HK-2 (cell line): Measurements from ENCODE around the gene PPP4R1.

ENCODE experiments used
- DNase-seq: peaks from one replicate; pipeline ENCODE4 v3.0.0-alpha.2; 2018; ENCODE audit not compliant: unreplicated experiment

Gene PPP4R1

GRCh38 chr18:9507565-9508088 is 106.7 kb downstream of the PPP4R1 start:
- DNase-seq = no peak

- peak; percentile 12 for DNase-seq
Measured at GRCh38 chr18:9506046-9506792, 108.1 kb downstream of the PPP4R1 start.
